HepG2 (cell line): ENCODE measurements around the gene NRBP1. TPM values are rescaled to one million over a fixed set of nuclear protein-coding genes. Genes with fewer than 3 reads are reported as not detected.

Source experiments
- CENPX ChIP-seq: sonication (generic); formaldehyde crosslinking; IDR thresholded peaks from 2 replicates; pipeline ENCODE4 v1.9.0; 2021; ENCODE audit warnings: mild to moderate bottlenecking, missing genetic modification reagents, moderate library complexity
- ERF ChIP-seq: IDR thresholded peaks from 2 replicates; pipeline ENCODE4 v1.6.1; 2018; ENCODE audit warnings: missing biosample characterization, missing genetic modification reagents
- GFI1 ChIP-seq: sonication (generic); formaldehyde crosslinking; IDR thresholded peaks from 2 replicates; pipeline ENCODE4 v1.5.0; 2020; ENCODE audit warnings: missing genetic modification reagents, mild to moderate bottlenecking, borderline replicate concordance
- HDAC6 ChIP-seq: fragments of 200-600 bp; sonication (generic); IDR thresholded peaks from 2 replicates; pipeline ENCODE4 v1.7.0; 2017; ENCODE audit warnings: mild to moderate bottlenecking, antibody characterized with exemption, low read length, low read depth
- HNF4A ChIP-seq: sonication (generic); formaldehyde crosslinking; IDR thresholded peaks from 2 replicates; pipeline ENCODE4 v1.4.0; 2020; ENCODE audit warnings: missing genetic modification reagents
- HNF4G ChIP-seq, 2 experiments: sonication (generic) in 1 of 2; formaldehyde crosslinking in 1 of 2; IDR thresholded peaks; 2 replicates each; pipeline versions ENCODE4 v1.4.0 to v1.6.1; 2011 to 2020; ENCODE audit warnings: borderline replicate concordance in 2 of 2, low read depth in 2 of 2, mild to moderate bottlenecking in 2 of 2, low read length in 1 of 2, missing genetic modification reagents in 1 of 2, moderate library complexity in 1 of 2
- JDP2 ChIP-seq: sonication (generic); formaldehyde crosslinking; IDR thresholded peaks from 2 replicates; pipeline ENCODE4 v1.8.1; 2022; ENCODE audit warnings: missing genetic modification reagents, borderline replicate concordance
- KLF16 ChIP-seq, 2 experiments: sonication (generic) in 1 of 2; formaldehyde crosslinking in 1 of 2; IDR thresholded peaks; 2 replicates each; pipeline versions ENCODE4 v1.6.1 to v1.8.0; 2016 to 2023; ENCODE audit warnings: missing genetic modification reagents in 2 of 2, missing compliant biosample characterization in 1 of 2
- KLF9 ChIP-seq: IDR thresholded peaks from 2 replicates; pipeline ENCODE4 v1.6.1; 2016; ENCODE audit warnings: low read depth
- MTA1 ChIP-seq: sonication (generic); formaldehyde crosslinking; IDR thresholded peaks from 2 replicates; pipeline ENCODE4 v1.4.0; 2020; ENCODE audit warnings: missing genetic modification reagents, mild to moderate bottlenecking, borderline replicate concordance
- NFIC ChIP-seq: IDR thresholded peaks from 2 replicates; pipeline ENCODE4 v1.6.1; 2012; ENCODE audit warnings: mild to moderate bottlenecking, low read length, inconsistent platforms
- PRPF4 ChIP-seq: fragments of 200-400 bp; formaldehyde crosslinking; IDR thresholded peaks from 2 replicates; pipeline ENCODE4 v1.6.1; 2016; ENCODE audit warnings: low read length, low read depth; ENCODE audit not compliant: poor library complexity, severe bottlenecking
- RFX1 ChIP-seq: fragments of 450-650 bp; IDR thresholded peaks from 2 replicates; pipeline ENCODE4 v1.6.1; 2017
- SIN3B ChIP-seq: fragments of 150-350 bp; IDR thresholded peaks from 2 replicates; pipeline ENCODE4 v1.6.1; 2014; ENCODE audit warnings: low read length
- ZNF101 ChIP-seq: sonication (generic); formaldehyde crosslinking; IDR thresholded peaks from 2 replicates; pipeline ENCODE4 v1.4.0; 2020; ENCODE audit warnings: mild to moderate bottlenecking, low read depth, missing genetic modification reagents, borderline replicate concordance
- ZNF160 ChIP-seq: sonication (generic); formaldehyde crosslinking; IDR thresholded peaks from 2 replicates; pipeline ENCODE4 v1.8.0; 2022; ENCODE audit warnings: mild to moderate bottlenecking, inconsistent platforms, missing genetic modification reagents
- ZNF24 ChIP-seq: fragments of 450-650 bp; IDR thresholded peaks from 2 replicates; pipeline ENCODE4 v1.6.1; 2017; ENCODE audit warnings: antibody characterized with exemption, mild to moderate bottlenecking
- ZNF263 ChIP-seq: sonication (generic); formaldehyde crosslinking; IDR thresholded peaks from 2 replicates; pipeline ENCODE4 v1.4.0; 2020; ENCODE audit warnings: missing genetic modification reagents
- ZNF350 ChIP-seq: sonication (generic); formaldehyde crosslinking; IDR thresholded peaks from 2 replicates; pipeline ENCODE4 v1.4.0; 2020; ENCODE audit warnings: mild to moderate bottlenecking, low read depth, missing genetic modification reagents, borderline replicate concordance
- ZNF367 ChIP-seq: sonication (generic); formaldehyde crosslinking; IDR thresholded peaks from 2 replicates; pipeline ENCODE4 v1.4.0; 2020; ENCODE audit warnings: missing genetic modification reagents, borderline replicate concordance
- ZNF589 ChIP-seq: sonication (generic); formaldehyde crosslinking; conservative IDR thresholded peaks from 2 replicates; pipeline ENCODE4 v1.8.0; 2022; ENCODE audit warnings: mild to moderate bottlenecking, moderate library complexity, missing genetic modification reagents
- ZNF598 ChIP-seq: sonication (generic); formaldehyde crosslinking; IDR thresholded peaks from 2 replicates; pipeline ENCODE4 v1.5.1; 2020; ENCODE audit warnings: mild to moderate bottlenecking, missing genetic modification reagents, borderline replicate concordance
- ZNF747 ChIP-seq: sonication (generic); formaldehyde crosslinking; IDR thresholded peaks from 2 replicates; pipeline ENCODE4 v1.8.1; 2023; ENCODE audit warnings: missing genetic modification reagents, mild to moderate bottlenecking, borderline replicate concordance
- ZNF788 ChIP-seq: sonication (generic); formaldehyde crosslinking; IDR thresholded peaks from 2 replicates; pipeline ENCODE4 v1.5.0; 2020; ENCODE audit warnings: mild to moderate bottlenecking, missing genetic modification reagents, borderline replicate concordance
- ZNF883 ChIP-seq: sonication (generic); formaldehyde crosslinking; IDR thresholded peaks from 2 replicates; pipeline ENCODE4 v1.5.1; 2020; ENCODE audit warnings: mild to moderate bottlenecking, missing genetic modification reagents; ENCODE audit errors: not compliant biosample characterization
- ZSCAN20 ChIP-seq: sonication (generic); formaldehyde crosslinking; IDR thresholded peaks from 2 replicates; pipeline ENCODE4 v1.4.0; 2020; ENCODE audit warnings: missing genetic modification reagents, mild to moderate bottlenecking, borderline replicate concordance
- polyA plus RNA-seq, 8 experiments: library from polyadenylated mRNA; depleted of rRNA in 3 of 8; stranded (reverse) in 7 of 8; unstranded in 1 of 8; fragments of >200 nt; fragmentation: Illumina TruSeq in 4 of 8; extraction: Trizol in 4 of 8; gene quantifications; 2 replicates each; pipeline versions ENCODE4 v1.2.1 to v1.2.3, GENCODE V29; 2011 to 2016; ENCODE audit warnings: low read depth in 4 of 8, missing spikeins in 1 of 8, mixed read lengths in 1 of 8; ENCODE audit not compliant: insufficient read depth in 1 of 8
- total RNA-seq, 5 experiments: library from RNA; depleted of rRNA; stranded (reverse); fragments of >200 nt; fragmentation: Illumina TruSeq; extraction: Trizol; gene quantifications; 2 replicates each; pipeline ENCODE4 v1.2.3, GENCODE V29; 2016; ENCODE audit warnings: low read depth in 1 of 5
- TF ChIP-seq, protein P1 (sequence below): sonication (generic); formaldehyde crosslinking; IDR thresholded peaks from 2 replicates; pipeline ENCODE4 v1.5.0; 2020; ENCODE audit warnings: missing genetic modification reagents
- TF ChIP-seq, protein P2 (sequence below): sonication (generic); formaldehyde crosslinking; IDR thresholded peaks from 2 replicates; pipeline ENCODE4 v1.4.0; 2020; ENCODE audit warnings: missing genetic modification reagents, borderline replicate concordance

The NRBP1 gene
- total and polyA plus RNA-seq, 2 of the 13 experiments (the other 11 are each of a cell fraction or from before 2014, with no cell fraction given): 165 to 240 TPM

DNA sequence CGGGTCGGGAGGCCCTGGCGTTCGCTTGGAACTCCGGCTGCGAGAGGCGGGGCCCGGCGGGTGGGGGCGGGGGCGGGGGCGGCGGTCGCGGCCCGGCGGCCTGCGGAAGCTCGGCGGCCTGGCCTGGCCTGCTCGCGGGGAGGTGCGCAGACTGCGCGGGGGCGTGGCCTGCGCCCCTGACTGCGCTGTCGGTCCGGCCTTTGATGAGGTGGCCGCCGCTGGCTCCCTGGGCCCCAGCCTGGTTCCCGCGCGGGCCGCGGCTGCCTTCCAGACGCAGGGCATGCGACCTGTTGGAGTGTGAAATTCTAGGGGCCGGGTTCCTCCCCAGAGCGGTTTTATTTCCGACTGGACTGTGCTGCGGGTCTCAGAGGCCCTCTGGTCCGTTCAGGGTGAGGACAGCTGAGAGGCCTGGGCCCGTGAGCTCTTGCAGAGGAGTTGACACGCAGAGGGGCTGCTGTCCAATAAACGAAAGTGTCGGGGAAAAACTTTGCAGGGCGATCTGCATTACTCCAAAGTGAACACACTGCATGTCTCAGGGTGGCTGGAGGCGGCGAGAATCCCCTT lies 629 bp downstream of the NRBP1 start (continued):
- TF ChIP-seq, protein P1, sequence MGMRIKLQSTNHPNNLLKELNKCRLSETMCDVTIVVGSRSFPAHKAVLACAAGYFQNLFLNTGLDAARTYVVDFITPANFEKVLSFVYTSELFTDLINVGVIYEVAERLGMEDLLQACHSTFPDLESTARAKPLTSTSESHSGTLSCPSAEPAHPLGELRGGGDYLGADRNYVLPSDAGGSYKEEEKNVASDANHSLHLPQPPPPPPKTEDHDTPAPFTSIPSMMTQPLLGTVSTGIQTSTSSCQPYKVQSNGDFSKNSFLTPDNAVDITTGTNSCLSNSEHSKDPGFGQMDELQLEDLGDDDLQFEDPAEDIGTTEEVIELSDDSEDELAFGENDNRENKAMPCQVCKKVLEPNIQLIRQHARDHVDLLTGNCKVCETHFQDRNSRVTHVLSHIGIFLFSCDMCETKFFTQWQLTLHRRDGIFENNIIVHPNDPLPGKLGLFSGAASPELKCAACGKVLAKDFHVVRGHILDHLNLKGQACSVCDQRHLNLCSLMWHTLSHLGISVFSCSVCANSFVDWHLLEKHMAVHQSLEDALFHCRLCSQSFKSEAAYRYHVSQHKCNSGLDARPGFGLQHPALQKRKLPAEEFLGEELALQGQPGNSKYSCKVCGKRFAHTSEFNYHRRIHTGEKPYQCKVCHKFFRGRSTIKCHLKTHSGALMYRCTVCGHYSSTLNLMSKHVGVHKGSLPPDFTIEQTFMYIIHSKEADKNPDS (CRISPR knock-in tag): no peak
- TF ChIP-seq, protein P2, sequence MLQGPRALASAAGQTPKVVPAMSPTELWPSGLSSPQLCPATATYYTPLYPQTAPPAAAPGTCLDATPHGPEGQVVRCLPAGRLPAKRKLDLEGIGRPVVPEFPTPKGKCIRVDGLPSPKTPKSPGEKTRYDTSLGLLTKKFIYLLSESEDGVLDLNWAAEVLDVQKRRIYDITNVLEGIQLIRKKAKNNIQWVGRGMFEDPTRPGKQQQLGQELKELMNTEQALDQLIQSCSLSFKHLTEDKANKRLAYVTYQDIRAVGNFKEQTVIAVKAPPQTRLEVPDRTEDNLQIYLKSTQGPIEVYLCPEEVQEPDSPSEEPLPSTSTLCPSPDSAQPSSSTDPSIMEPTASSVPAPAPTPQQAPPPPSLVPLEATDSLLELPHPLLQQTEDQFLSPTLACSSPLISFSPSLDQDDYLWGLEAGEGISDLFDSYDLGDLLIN: 0 out of 2 replicates have a peak, but pooled peaks have one; percentile 86
- TF ChIP-seq ZNF160 (no peak; the same call in 1 of the 2 replicates), JDP2 (CRISPR knock-in tag) (no peak; the same call in 1 of the 2 replicates), RFX1 (no peak), ZNF788 (CRISPR knock-in tag) (peak; percentile 66), ZNF747 (0 out of 2 replicates have a peak, but pooled peaks have one; percentile 73), ZNF263 (0 out of 2 replicates have a peak, but pooled peaks have one; percentile 16), ZSCAN20 (CRISPR knock-in tag) (no peak; the same call in 1 of the 2 replicates), SIN3B (no peak), KLF9 (CRISPR knock-in tag) (no peak), PRPF4 (no peak), MTA1 (CRISPR knock-in tag) (peak; percentile 56; the same call in 1 of the 2 replicates), ZNF598 (CRISPR knock-in tag) (no peak; the same call in 1 of the 2 replicates), ZNF883 (CRISPR knock-in tag) (no peak), ZNF589 (CRISPR knock-in tag) (no peak; the same call in 1 of the 2 replicates), CENPX (no peak), GFI1 (CRISPR knock-in tag) (0 out of 2 replicates have a peak, but pooled peaks have one; percentile 67), ZNF24 (no peak), HDAC6 (no peak), NFIC (no peak), ERF (no peak), KLF16 (CRISPR knock-in tag; IDR thresholded peaks at IDR 0.05) (peak in 1 of 2 experiments; percentile 77; a peak in 1 of 4 replicates), ZNF350 (CRISPR knock-in tag) (no peak), ZNF101 (CRISPR knock-in tag) (no peak), HNF4A (CRISPR knock-in tag) (peak; percentile 38; the same call in 1 of the 2 replicates), ZNF367 (0 out of 2 replicates have a peak, but pooled peaks have one; percentile 45), HNF4G (IDR thresholded peaks at IDR 0.05; ENCODE audit: borderline replicate concordance, low read depth, low read length) (no peak), HNF4G (CRISPR knock-in tag; IDR thresholded peaks at IDR 0.05; ENCODE audit: borderline replicate concordance, low read depth) (peak; percentile 28; the same call in 1 of the 2 replicates)
